GM23248 (cell line): ENCODE results near the gene KAT2B. TPM values are rescaled to one million over a fixed set of nuclear protein-coding genes. Genes with fewer than 3 reads are reported as not detected.

Source experiments
- DNase-seq: peaks from one replicate; pipeline ENCODE4 v3.0.0-alpha.2; 2015
- H2AFZ ChIP-seq: fragments of 200-600 bp; sonication (generic); 2 replicates; pipeline ENCODE4 v1.6.1; 2016; ENCODE audit warnings: antibody characterized with exemption
- H3F3A ChIP-seq: fragments of 200-600 bp; sonication (generic); 2 replicates; pipeline ENCODE4 v1.6.1; 2016; ENCODE audit warnings: mild to moderate bottlenecking, antibody characterized with exemption, mixed run types; ENCODE audit not compliant: insufficient read depth
- H3K27ac ChIP-seq: fragments of 200-600 bp; sonication (generic); 2 replicates; pipeline ENCODE4 v1.5.1; 2016; ENCODE audit warnings: mild to moderate bottlenecking
- H3K27me3 ChIP-seq: fragments of 200-600 bp; sonication (generic); replicated peaks from 2 replicates; pipeline ENCODE4 v1.6.1; 2016; ENCODE audit warnings: mild to moderate bottlenecking; ENCODE audit not compliant: insufficient read depth
- H3K36me3 ChIP-seq: fragments of 200-600 bp; sonication (generic); 2 replicates; pipeline ENCODE4 v1.6.1; 2016; ENCODE audit warnings: low read depth, mild to moderate bottlenecking
- H3K4me1 ChIP-seq: fragments of 200-600 bp; sonication (generic); 2 replicates; pipeline ENCODE4 v1.6.1; 2016; ENCODE audit warnings: mild to moderate bottlenecking; ENCODE audit not compliant: insufficient read depth
- H3K4me2 ChIP-seq: fragments of 200-600 bp; sonication (generic); one replicate; pipeline ENCODE4 v1.6.1; 2016; ENCODE audit warnings: mild to moderate bottlenecking; ENCODE audit not compliant: unreplicated experiment
- H3K4me3 ChIP-seq: fragments of 200-600 bp; sonication (generic); 2 replicates; pipeline ENCODE4 v1.5.1; 2016; ENCODE audit warnings: mild to moderate bottlenecking
- H3K79me2 ChIP-seq: fragments of 200-600 bp; sonication (generic); 2 replicates; pipeline ENCODE4 v1.6.1; 2016; ENCODE audit warnings: mild to moderate bottlenecking; ENCODE audit not compliant: insufficient read depth
- H3K9ac ChIP-seq: fragments of 200-600 bp; sonication (generic); 2 replicates; pipeline ENCODE4 v1.6.1; 2016; ENCODE audit warnings: mild to moderate bottlenecking
- H3K9me2 ChIP-seq: fragments of 200-600 bp; sonication (generic); 2 replicates; pipeline ENCODE4 v1.6.1; 2016; ENCODE audit warnings: mixed run types, mild to moderate bottlenecking, moderate library complexity; ENCODE audit not compliant: insufficient read depth
- H3K9me3 ChIP-seq: fragments of 200-600 bp; sonication (generic); one replicate; pipeline ENCODE4 v1.6.1; 2017; ENCODE audit warnings: low read depth
- H4K20me1 ChIP-seq: fragments of 200-600 bp; sonication (generic); 2 replicates; pipeline ENCODE4 v1.6.0; 2016; ENCODE audit not compliant: insufficient read depth
- EZH2 ChIP-seq: fragments of 200-600 bp; sonication (generic); IDR thresholded peaks from 2 replicates; pipeline ENCODE4 v1.6.1; 2018; ENCODE audit warnings: antibody characterized with exemption, mild to moderate bottlenecking; ENCODE audit not compliant: insufficient read depth, poor library complexity, severe bottlenecking
- EZH2phosphoT487 ChIP-seq: fragments of 200-600 bp; sonication (generic); IDR thresholded peaks from 2 replicates; pipeline ENCODE4 v1.6.1; 2018; ENCODE audit warnings: antibody characterized with exemption, moderate library complexity, mild to moderate bottlenecking, low read depth; ENCODE audit not compliant: insufficient read depth
- WGBS, 2 experiments: methylation state at CpG; one replicate each; pipeline ENCODE4 v1.1.6; 2015 to 2017; ENCODE audit warnings: low lambda C conversion rate in 2 of 2, low coverage in 1 of 2; ENCODE audit errors: missing lambda C conversion rate in 2 of 2; 5-methylcytosine and 5-hydroxymethylcytosine counted together
- in situ Hi-C: fragments of 300-500 bp; cut with MboI; formaldehyde crosslinking; loops from 2 replicates; pipeline ENCODE4 v1.15.0; 2020
- polyA plus RNA-seq: library from polyadenylated mRNA; unstranded; fragments of >200 nt; fragmentation: Nextera tagmentation; extraction: Ambion mirVana; gene quantifications from 2 replicates; pipeline ENCODE4 v1.2.1, GENCODE V29; 2016
- total RNA-seq: library from RNA; depleted of rRNA; stranded (reverse); fragments of >200 nt; shearing (Covaris generic); gene quantifications from 2 replicates; pipeline ENCODE4 v1.2.3, GENCODE V29; 2014

KAT2B gene
- total and polyA plus RNA-seq, 2 experiments from 2014 or later: 1.5 to 13.5 TPM

DNA sequence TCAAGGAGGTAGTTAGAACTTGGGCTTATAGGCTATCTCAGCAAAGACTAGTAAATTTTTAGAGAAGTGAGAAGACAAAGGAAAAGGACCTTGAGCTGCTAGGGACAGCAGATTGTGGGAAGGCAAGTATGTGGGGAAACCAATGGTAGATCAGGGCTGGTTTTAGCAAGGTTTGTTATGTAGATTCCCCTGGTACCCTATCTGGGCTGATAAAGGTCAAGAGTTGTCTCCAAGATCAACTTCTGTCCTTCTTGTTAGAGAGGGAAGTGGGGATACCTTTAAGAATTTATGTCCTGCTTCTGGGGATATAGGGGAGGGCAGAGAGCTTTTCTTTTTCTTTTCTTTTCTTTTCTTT, 28.9 kb downstream of the KAT2B start:
- H3K27me3 ChIP-seq: no peaks in the 10 kb centered on the region
- no peak overlapping the region for H3K9ac ChIP-seq
- no peak for DNase-seq
- no peaks in the 10 kb centered on the region for H4K20me1 ChIP-seq
- no peaks in the 10 kb centered on the region for H3K79me2 ChIP-seq
- in situ Hi-C loops: no loop called here
- no peaks in the 10 kb centered on the region for H3K9me3 ChIP-seq
- peaks cover 2% of the 10 kb centered on the region; the same call in 1 of the 2 replicates for H3F3A ChIP-seq
- H3K4me3 ChIP-seq: no peak overlapping the region
- H2AFZ ChIP-seq: no peak overlapping the region
- H3K36me3 ChIP-seq: no peaks in the 10 kb centered on the region
- no peak overlapping the region for H3K4me2 ChIP-seq
- H3K9me2 ChIP-seq: no peaks in the 10 kb centered on the region
- TF ChIP-seq EZH2phosphoT487: no peak
- H3K4me1 ChIP-seq: no peaks in the 10 kb centered on the region
- H3K27ac ChIP-seq: no peak overlapping the region

DNA sequence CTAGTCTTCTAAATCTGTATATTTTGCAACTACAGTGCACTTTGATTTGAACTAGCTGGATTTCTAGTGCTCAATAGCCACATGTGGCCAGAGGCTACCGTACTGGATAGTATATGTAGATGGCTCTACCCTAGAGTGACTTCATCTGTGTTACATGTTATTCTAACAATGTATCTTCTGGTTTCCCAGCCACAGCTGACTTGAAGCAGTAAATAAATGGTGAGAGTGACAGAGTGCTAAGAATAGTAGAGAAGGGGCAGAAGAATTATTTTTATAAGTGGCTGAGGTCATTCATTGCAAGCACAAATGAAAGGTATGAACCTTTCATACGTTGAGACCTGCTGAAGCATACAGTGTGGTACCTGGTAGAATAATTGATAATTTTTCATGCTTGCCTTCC, 30.9 kb downstream of the KAT2B start:
- 93 to 94% methylated on average over 2 of the region's 2 CpGs for WGBS, 2 experiments
- Histone ChIP-seq H3K4me3 (no peak overlapping the region), H2AFZ (no peak overlapping the region), H3K9me3 (no peaks in the 10 kb centered on the region), H3F3A (peaks cover 9% of the 10 kb centered on the region; the same call in 1 of the 2 replicates), H3K79me2 (no peaks in the 10 kb centered on the region), H3K9ac (no peak overlapping the region), H3K27me3 (no peaks in the 10 kb centered on the region), H3K9me2 (no peaks in the 10 kb centered on the region), H3K4me1 (no peaks in the 10 kb centered on the region), H3K4me2 (no peak overlapping the region), H3K27ac (no peak overlapping the region), H3K36me3 (no peaks in the 10 kb centered on the region), H4K20me1 (no peaks in the 10 kb centered on the region)
- DNase-seq: no peak
- TF ChIP-seq EZH2phosphoT487 (no peak), EZH2 (no peak)
- in situ Hi-C loops: no loop called here

GRCh38 chr3:20072422-20072821, 32.2 kb downstream of the KAT2B start:
- Histone ChIP-seq H3K4me1 (no peaks in the 10 kb centered on the region), H3K79me2 (no peaks in the 10 kb centered on the region), H3F3A (peaks cover 9% of the 10 kb centered on the region; the same call in 1 of the 2 replicates), H3K27me3 (no peaks in the 10 kb centered on the region), H3K4me2 (no peak overlapping the region), H3K9me3 (no peaks in the 10 kb centered on the region), H2AFZ (no peak overlapping the region), H3K4me3 (no peak overlapping the region), H4K20me1 (no peaks in the 10 kb centered on the region), H3K9me2 (no peaks in the 10 kb centered on the region), H3K27ac (no peak overlapping the region), H3K36me3 (no peaks in the 10 kb centered on the region), H3K9ac (no peak overlapping the region)
- no peak for DNase-seq
- in situ Hi-C loops: no loop called here
- 85 to 86% methylated on average over 6 of the region's 6 CpGs for WGBS, 2 experiments
- no peak for TF ChIP-seq EZH2phosphoT487
- no peak for TF ChIP-seq EZH2

DNA sequence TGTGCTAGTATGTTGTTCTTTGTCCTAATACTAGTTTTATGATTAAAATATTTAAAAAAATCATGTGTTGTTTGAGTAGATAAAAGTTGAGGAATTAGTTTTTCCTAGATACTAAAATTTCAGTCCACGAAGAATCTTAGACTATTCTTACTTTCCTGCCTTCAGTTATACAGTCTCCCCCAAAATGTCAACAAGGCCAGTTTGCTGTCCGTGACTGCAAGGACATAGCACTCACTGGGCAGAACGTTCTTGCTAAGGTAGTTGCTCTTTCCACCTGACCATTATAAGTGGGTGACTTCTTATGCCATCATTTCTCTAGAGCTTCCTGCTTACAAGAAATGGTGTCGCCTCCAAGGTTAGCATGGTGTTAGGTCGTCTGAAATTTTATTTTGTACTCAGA, 32.8 kb downstream of the KAT2B start:
- Histone ChIP-seq H2AFZ (no peak overlapping the region), H3K4me1 (no peaks in the 10 kb centered on the region), H3K9ac (no peak overlapping the region), H3K27ac (no peak overlapping the region), H4K20me1 (no peaks in the 10 kb centered on the region), H3K4me2 (no peak overlapping the region), H3K4me3 (no peak overlapping the region), H3K9me2 (no peaks in the 10 kb centered on the region), H3K9me3 (no peaks in the 10 kb centered on the region), H3K79me2 (no peaks in the 10 kb centered on the region), H3F3A (peaks cover 9% of the 10 kb centered on the region; the same call in 1 of the 2 replicates), H3K36me3 (no peaks in the 10 kb centered on the region), H3K27me3 (no peaks in the 10 kb centered on the region)
- WGBS, 2 experiments: 96 to 97% methylated on average over 5 of the region's 5 CpGs
- in situ Hi-C loops: no loop called here
- TF ChIP-seq EZH2 (no peak), EZH2phosphoT487 (no peak)
- no peak for DNase-seq

DNA sequence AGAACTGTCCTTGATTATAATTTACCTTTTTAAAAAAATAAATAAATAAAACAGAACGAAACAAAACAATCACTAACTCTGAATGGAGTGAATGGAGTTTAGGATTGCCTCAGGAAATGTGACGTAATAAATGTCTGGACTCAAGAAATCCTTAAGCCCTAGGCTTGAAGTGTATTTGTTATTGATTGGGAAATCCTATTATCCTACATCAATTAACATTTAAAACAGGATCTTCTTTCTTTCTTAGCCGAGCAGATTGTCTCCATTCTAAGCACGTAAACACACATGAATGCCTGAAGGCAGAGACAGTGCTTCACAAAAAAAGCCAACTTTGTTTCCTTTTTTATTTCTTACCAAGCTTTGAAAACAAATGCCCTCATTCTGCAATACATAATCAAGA, 33.4 kb downstream of the KAT2B start:
- Histone ChIP-seq H2AFZ (no peak overlapping the region), H3K4me3 (no peak overlapping the region), H3K9me2 (no peaks in the 10 kb centered on the region), H3K4me1 (no peaks in the 10 kb centered on the region), H3K27ac (no peak overlapping the region), H3K36me3 (no peaks in the 10 kb centered on the region), H4K20me1 (no peaks in the 10 kb centered on the region), H3K27me3 (no peaks in the 10 kb centered on the region), H3F3A (peaks cover 9% of the 10 kb centered on the region; the same call in 1 of the 2 replicates), H3K4me2 (no peak overlapping the region), H3K9me3 (no peaks in the 10 kb centered on the region), H3K79me2 (no peaks in the 10 kb centered on the region), H3K9ac (no peak overlapping the region)
- in situ Hi-C loops: no loop called here
- no peak for DNase-seq
- TF ChIP-seq EZH2phosphoT487: no peak
- no peak for TF ChIP-seq EZH2
- 96 to 97% methylated on average over 4 of the region's 4 CpGs for WGBS, 2 experiments
